BLaER1 (cell line): ENCODE measurements around the gene VWA3A.
A peak's percentile ranks its signal among the peaks of the same experiment; 100 is the strongest.
"Not testable (repeated sequence)": the region's sequence is repeated elsewhere in the genome, so short reads cannot be mapped to it uniquely, and the experiment has no call there.

Source experiments
- H3K27ac ChIP-seq: shearing (Covaris generic); formaldehyde crosslinking; 2 replicates; pipeline ENCODE4 v1.8.1; 2022
- H3K27me3 ChIP-seq: shearing (Covaris generic); formaldehyde crosslinking; 2 replicates; pipeline ENCODE4 v1.8.1; 2022
- H3K36me3 ChIP-seq: shearing (Covaris generic); formaldehyde crosslinking; 2 replicates; pipeline ENCODE4 v1.8.1; 2022
- H3K4me1 ChIP-seq: shearing (Covaris generic); formaldehyde crosslinking; 2 replicates; pipeline ENCODE4 v1.8.1; 2022
- H3K4me2 ChIP-seq: shearing (Covaris generic); formaldehyde crosslinking; 2 replicates; pipeline ENCODE4 v1.8.1; 2022
- H3K4me3 ChIP-seq: shearing (Covaris generic); formaldehyde crosslinking; 2 replicates; pipeline ENCODE4 v1.8.1; 2022
- H3K9ac ChIP-seq: shearing (Covaris generic); formaldehyde crosslinking; 2 replicates; pipeline ENCODE4 v1.8.1; 2022
- H3K9me3 ChIP-seq: shearing (Covaris generic); formaldehyde crosslinking; 2 replicates; pipeline ENCODE4 v1.8.1; 2022
- H4K20me1 ChIP-seq: shearing (Covaris generic); formaldehyde crosslinking; 2 replicates; pipeline ENCODE4 v1.8.1; 2022
- Cebpa-rat ChIP-seq: shearing (Covaris generic); IDR thresholded peaks from 2 replicates; pipeline ENCODE4 v1.8.1; 2022

Gene VWA3A

DNA sequence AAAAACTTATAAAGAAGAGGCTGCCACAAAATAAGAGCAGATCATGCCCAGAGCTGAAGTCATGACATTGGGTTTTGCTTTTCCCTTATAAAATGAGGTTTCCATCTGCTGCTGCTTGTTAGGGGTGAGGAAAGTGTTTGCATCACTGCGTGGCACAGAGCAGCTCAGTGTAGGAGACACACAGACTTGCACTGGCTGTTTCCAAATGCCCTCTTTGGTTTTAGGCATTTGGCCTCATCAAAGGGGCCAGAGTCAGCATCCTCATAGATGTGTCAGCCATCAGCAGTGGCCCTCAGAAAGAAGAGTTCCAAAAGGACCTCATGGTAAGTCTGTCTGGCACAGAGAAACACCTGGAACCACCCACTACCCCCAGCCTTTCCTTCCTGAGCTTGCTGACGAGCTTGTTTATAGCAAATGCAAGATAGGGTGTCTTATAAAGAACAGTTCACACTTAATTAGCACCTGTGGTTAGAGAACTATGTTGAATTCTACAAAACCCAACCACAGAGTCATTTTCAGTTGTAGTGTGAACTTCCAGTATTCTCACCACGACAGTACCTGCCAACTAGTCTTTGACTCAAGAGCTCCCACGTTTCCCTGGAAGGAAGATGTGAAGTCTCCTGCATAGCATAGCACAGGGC lies 17.0 kb downstream of the VWA3A start:
- no peaks in the 10 kb centered on the region for H3K36me3 ChIP-seq
- no peak overlapping the region for H3K27ac ChIP-seq
- no peaks in the 10 kb centered on the region for H3K9me3 ChIP-seq
- H3K4me2 ChIP-seq: peak overlapping the region; percentile 12
- H3K9ac ChIP-seq: no peak overlapping the region
- H4K20me1 ChIP-seq: no peaks in the 10 kb centered on the region
- no peak overlapping the region for H3K4me3 ChIP-seq
- no peaks in the 10 kb centered on the region for H3K27me3 ChIP-seq
- TF ChIP-seq Cebpa-rat: no peak
- H3K4me1 ChIP-seq: peaks cover 25% of the 10 kb centered on the region

DNA sequence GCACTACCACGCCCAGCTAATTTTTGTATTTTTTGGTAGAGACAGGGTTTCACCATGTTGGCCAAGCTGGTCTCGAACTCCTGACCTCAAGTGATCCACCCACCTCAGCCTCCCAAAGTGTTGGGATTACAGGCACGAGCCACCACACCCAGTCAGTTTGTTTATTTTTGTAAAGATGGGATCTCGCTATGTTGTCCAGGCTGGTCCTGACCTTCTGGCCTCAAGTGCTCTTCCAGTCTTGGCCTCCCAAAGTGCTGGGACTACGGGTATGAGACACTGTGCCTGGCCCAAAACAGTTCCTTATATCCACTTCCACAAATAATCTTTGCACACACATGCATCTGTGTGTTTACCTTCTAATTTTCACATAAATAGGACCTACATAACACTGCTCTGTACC lies 19.3 kb downstream of the VWA3A start:
- not testable (repeated sequence) for H3K36me3 ChIP-seq, H3K27ac ChIP-seq, H3K4me2 ChIP-seq, H3K9me3 ChIP-seq, H3K9ac ChIP-seq, H3K4me3 ChIP-seq, H4K20me1 ChIP-seq, H3K27me3 ChIP-seq
- peaks cover 25% of the 10 kb centered on the region for H3K4me1 ChIP-seq

DNA sequence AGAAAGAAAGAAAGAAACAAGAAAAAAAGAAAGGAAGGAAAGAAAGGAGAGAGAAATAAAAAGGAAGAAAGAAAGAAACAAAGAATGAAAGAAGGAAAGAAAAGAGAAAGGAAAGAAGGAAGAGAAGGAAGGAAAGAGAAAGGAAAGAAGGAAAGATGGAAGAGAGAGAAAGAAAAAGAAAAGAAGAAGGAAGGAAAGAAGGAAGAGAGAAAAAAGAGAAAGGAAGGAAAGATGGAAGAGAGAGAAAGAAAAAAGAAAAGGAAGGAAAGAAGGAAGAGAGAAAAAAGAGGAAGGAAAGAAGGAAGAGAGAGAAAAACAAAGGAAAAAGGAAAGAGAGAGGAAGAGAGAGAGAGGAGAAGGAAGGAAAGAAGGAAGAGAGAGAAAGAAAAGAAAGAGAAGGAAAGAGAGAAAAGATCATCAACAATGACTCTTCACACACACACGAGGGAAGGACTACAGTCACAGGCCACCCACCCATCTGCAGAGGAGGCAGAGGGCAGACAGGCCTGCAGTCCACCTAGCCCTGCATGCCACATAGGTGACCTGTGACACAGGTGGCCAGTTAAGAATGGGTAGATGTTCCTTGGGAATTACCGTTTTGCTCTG lies 23.9 kb downstream of the VWA3A start:
- Histone ChIP-seq H3K4me2 (no peak overlapping the region), H3K4me3 (no peak overlapping the region), H3K9ac (no peak overlapping the region)

DNA sequence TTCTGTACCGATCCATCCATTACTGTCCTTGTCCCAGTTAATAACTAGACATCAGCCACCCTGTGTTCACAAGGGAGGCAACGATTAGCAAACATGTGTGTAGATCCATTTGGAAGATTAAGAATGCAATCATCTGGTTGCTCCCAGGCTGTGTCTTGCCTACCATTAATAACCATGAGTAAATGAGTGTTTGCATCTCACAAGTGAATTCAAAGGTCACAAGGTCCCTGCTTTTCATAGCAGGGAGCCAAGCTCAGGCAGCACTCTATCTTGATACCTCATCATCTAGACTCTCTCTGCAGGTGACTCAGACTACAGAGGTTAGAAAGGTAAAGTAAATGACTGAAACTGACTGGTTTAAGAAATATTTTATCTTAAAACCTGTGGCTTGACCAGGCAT lies 25.3 kb downstream of the VWA3A start:
- no peak for TF ChIP-seq Cebpa-rat
- Histone ChIP-seq H3K4me2 (no peak overlapping the region), H3K9me3 (no peaks in the 10 kb centered on the region), H3K4me3 (no peak overlapping the region), H3K27me3 (no peaks in the 10 kb centered on the region), H3K4me1 (peaks cover 4% of the 10 kb centered on the region), H3K36me3 (no peaks in the 10 kb centered on the region), H4K20me1 (no peaks in the 10 kb centered on the region), H3K27ac (no peak overlapping the region), H3K9ac (no peak overlapping the region)

More for the DNA sequence above, 23.9 kb downstream of the VWA3A start:
- Histone ChIP-seq H3K9me3 (no peaks in the 10 kb centered on the region), H3K27me3 (no peaks in the 10 kb centered on the region), H4K20me1 (no peaks in the 10 kb centered on the region), H3K27ac (no peak overlapping the region), H3K36me3 (no peaks in the 10 kb centered on the region), H3K4me1 (peaks cover 4% of the 10 kb centered on the region)
- no peak for TF ChIP-seq Cebpa-rat

DNA sequence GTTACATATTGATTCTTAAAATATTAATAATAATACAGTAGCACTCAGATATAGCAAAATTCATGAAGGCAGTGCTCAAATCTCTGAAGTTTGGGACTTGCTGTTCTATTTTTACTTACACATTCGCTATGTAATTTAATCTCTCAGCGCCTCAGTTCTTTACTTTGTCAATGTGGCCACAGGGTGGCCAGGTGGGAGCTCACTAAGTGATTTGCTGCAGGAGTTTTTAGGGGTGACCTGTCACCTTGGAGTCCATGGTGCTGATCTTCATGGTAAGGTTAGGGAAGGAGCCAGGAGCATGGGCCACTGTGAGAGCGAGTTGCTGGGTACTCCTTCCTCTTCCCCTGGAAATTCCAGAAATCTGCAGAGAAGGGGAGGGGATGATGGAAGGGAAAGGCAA lies 28.1 kb downstream of the VWA3A start:
- Histone ChIP-seq H3K4me2 (no peak overlapping the region), H3K9me3 (no peaks in the 10 kb centered on the region), H3K27ac (no peak overlapping the region), H3K4me3 (no peak overlapping the region), H4K20me1 (no peaks in the 10 kb centered on the region), H3K9ac (no peak overlapping the region), H3K27me3 (no peaks in the 10 kb centered on the region), H3K4me1 (peaks cover 16% of the 10 kb centered on the region), H3K36me3 (no peaks in the 10 kb centered on the region)
- no peak for TF ChIP-seq Cebpa-rat

DNA sequence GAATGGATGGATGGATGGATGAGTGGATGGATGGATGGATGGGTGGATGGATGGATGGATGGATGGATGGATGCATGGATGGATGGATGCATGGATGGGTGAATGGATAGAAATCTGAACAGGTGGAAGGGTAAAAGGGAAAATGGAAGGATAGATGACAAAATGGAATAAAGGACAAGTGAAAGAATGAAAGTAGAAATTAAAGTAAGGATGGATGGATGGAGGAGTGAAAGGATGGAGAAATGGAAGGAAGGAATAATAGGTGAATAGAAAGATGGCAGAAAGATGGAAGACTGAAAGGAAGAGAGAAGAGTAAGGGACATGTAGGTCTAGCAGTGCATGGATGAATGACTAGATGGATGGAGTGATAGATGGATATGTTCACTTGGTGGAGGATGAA lies 29.9 kb downstream of the VWA3A start:
- Histone ChIP-seq H3K4me3 (no peak overlapping the region), H3K27ac (no peak overlapping the region), H4K20me1 (no peaks in the 10 kb centered on the region), H3K4me2 (no peak overlapping the region; the same call in 1 of the 2 replicates), H3K27me3 (no peaks in the 10 kb centered on the region), H3K9me3 (no peaks in the 10 kb centered on the region), H3K36me3 (no peaks in the 10 kb centered on the region), H3K4me1 (peaks cover 16% of the 10 kb centered on the region), H3K9ac (no peak overlapping the region)
- no peak for TF ChIP-seq Cebpa-rat

DNA sequence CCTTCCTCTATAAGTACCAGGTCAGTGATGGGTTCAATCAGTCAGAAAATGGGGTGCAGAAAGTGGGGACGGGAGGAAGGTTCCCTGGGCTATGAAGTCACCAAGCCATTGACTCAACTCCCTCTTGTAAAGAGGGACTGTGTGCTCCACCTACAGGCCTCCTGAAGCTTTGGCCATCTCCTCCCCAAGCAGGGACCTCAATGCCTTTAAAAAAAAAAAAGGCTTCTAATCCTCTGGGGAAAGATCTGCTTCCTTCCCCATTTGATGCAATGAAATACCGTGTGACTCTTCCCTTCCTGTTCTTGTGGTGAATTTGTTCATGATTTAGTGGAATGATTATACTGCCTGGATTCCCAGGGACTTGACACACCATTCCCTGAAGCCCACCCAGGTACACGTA lies 30.8 kb downstream of the VWA3A start:
- Histone ChIP-seq H3K9me3 (no peaks in the 10 kb centered on the region), H3K27ac (no peak overlapping the region), H3K4me2 (peak overlapping the region; percentile 55), H3K4me3 (no peak overlapping the region), H3K27me3 (no peaks in the 10 kb centered on the region), H3K36me3 (no peaks in the 10 kb centered on the region), H3K9ac (no peak overlapping the region), H4K20me1 (no peaks in the 10 kb centered on the region), H3K4me1 (peaks cover 16% of the 10 kb centered on the region)
- TF ChIP-seq Cebpa-rat: no peak

DNA sequence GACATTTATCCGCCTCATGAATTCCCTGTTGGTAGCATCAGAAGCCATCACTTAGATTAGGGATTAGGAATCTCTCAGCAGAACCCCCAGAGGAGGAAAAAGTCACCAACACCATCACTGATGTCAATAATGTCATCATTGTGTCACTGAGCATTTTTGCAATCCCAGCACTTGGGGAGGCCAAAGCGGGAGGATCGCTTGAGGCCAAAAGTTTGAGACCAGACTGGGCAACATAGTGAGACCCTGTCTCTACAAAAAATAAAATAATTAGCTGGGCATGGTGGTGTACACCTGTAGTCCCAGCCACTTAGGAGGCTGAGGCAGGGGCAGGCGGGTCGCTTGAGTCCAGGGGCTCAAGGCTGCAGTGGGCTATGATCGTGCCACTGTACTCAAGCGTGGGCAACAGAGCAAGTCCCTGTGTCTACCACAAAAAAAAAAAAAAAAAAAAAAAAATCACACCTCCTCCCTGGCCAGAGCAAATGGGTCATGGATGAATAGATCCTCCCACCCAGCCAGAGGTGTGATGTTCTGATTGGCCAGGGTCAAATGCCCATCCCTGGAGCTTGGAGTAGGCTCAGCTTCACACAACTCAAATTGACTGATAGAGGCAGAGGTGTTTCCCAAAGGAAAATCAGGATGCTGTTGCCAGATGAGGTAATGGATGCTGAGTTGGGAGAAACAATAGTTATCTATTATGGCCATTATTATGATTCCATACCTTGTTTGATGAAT lies 31.6 kb downstream of the VWA3A start:
- Histone ChIP-seq H3K4me2 (peak overlapping the region; percentile 55), H3K4me1 (peaks cover 16% of the 10 kb centered on the region), H3K27me3 (no peaks in the 10 kb centered on the region), H3K4me3 (no peak overlapping the region), H4K20me1 (no peaks in the 10 kb centered on the region), H3K27ac (no peak overlapping the region), H3K9me3 (no peaks in the 10 kb centered on the region), H3K9ac (no peak overlapping the region), H3K36me3 (no peaks in the 10 kb centered on the region)
- no peak for TF ChIP-seq Cebpa-rat

DNA sequence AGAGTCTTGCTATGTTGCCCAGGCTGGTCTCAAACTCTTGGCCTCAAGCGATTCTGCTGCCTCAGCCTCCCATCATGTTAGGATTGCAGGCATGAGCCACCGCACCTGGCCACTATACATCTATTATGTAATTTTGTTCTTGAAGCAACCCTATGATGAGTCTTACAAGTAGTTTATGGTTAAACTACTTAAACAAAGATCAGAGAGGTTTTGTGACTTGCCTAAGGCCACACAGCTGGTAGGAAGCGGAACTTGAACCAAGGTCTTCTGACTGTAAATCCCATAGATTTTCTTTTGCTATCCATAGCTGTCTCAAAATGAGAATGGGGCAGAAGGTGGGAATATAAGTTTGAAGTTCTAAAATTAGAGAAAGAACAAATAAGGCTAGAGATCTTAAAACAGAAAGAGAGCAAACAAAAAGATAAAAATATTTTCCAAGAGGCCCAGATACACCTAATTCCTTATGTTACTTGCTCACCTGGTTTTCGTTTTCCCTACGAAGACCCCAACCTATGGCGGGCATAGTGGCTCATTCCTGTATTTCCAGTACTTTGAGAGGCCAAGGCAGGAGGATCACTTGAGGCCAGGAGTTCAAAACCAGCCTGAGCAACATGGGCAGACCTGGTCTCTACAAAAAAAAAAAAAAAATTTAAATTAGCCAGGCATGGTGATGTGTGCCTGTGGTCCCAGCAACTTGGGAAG lies 32.4 kb downstream of the VWA3A start:
- peaks cover 16% of the 10 kb centered on the region for H3K4me1 ChIP-seq
- no peaks in the 10 kb centered on the region for H4K20me1 ChIP-seq

More for the DNA sequence above, 32.4 kb downstream of the VWA3A start:
- no peak overlapping the region for H3K27ac ChIP-seq
- H3K4me2 ChIP-seq: no peak overlapping the region
- H3K4me3 ChIP-seq: no peak overlapping the region
- no peaks in the 10 kb centered on the region for H3K9me3 ChIP-seq
- no peaks in the 10 kb centered on the region for H3K27me3 ChIP-seq
- no peak for TF ChIP-seq Cebpa-rat
- no peaks in the 10 kb centered on the region for H3K36me3 ChIP-seq
- no peak overlapping the region for H3K9ac ChIP-seq
